Measurements from ENCODE around the gene OR56A1.

DNA sequence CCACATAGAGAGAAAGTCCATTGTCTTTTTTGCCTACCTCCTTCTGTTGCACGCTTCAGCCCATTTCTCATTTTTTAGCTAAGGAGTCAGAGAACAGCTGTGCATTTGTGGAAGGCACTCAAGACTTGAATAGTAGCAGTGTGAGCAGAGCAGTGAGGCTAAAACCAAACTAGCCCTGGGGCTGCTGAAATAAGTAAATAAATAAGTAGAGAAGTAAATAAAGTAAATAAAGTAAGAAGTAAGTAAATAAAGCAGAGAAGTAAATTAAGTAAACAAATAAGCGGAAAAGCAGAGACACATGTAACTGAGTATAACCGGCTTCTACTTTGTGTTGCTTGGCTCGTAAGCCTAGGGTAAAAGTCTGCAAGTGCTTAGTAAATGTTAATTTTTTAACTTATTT lies 41.4 kb downstream of the OR56A1 start:
- TF ChIP-seq, protein P1, sequence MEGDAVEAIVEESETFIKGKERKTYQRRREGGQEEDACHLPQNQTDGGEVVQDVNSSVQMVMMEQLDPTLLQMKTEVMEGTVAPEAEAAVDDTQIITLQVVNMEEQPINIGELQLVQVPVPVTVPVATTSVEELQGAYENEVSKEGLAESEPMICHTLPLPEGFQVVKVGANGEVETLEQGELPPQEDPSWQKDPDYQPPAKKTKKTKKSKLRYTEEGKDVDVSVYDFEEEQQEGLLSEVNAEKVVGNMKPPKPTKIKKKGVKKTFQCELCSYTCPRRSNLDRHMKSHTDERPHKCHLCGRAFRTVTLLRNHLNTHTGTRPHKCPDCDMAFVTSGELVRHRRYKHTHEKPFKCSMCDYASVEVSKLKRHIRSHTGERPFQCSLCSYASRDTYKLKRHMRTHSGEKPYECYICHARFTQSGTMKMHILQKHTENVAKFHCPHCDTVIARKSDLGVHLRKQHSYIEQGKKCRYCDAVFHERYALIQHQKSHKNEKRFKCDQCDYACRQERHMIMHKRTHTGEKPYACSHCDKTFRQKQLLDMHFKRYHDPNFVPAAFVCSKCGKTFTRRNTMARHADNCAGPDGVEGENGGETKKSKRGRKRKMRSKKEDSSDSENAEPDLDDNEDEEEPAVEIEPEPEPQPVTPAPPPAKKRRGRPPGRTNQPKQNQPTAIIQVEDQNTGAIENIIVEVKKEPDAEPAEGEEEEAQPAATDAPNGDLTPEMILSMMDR (conservative IDR thresholded peaks at IDR 0.05; ENCODE audit: low read length) = no peak
- no peak for TF ChIP-seq EZH2phosphoT487 (IDR thresholded peaks at IDR 0.05; ENCODE audit: borderline replicate concordance)
